ENCODE data around the gene SLC22A23.

GRCh38 chr6:3449321-3449720 is 7.5 kb downstream of the SLC22A23 start:
- TF ChIP-seq ZNF274 (IDR thresholded peaks at IDR 0.05; ENCODE audit: low read depth, low read length): no peak
- no peak for TF ChIP-seq YY1 (IDR thresholded peaks at IDR 0.05; ENCODE audit: insufficient read depth, insufficient read length)
